HEK293T (cell line): ENCODE results near the gene THAP6.

Source experiments
- CTCF ChIA-PET: fragments of 350-600 bp; formaldehyde crosslinking; extraction: SDS; loops from one replicate; lab custom pipeline; 2021; ENCODE audit warnings: antibody characterized with exemption, inconsistent platforms; lab: Yijun Ruan, JAX
- POLR2A ChIA-PET: fragments of 350-600 bp; formaldehyde crosslinking; extraction: SDS; loops from one replicate; lab custom pipeline; 2020; ENCODE audit warnings: antibody characterized with exemption, inconsistent platforms; lab: Yijun Ruan, JAX
- DNase-seq: peaks from one replicate; pipeline ENCODE4 v3.0.0; 2012; ENCODE audit warnings: mixed read lengths; ENCODE audit errors: extremely low spot score
- ARNT ChIP-seq: fragments of 450-650 bp; IDR thresholded peaks from 2 replicates; pipeline ENCODE4 v1.6.1; 2017; ENCODE audit warnings: mild to moderate bottlenecking
- CTBP1 ChIP-seq: fragments of 450-650 bp; IDR thresholded peaks from 2 replicates; pipeline ENCODE4 v1.6.1; 2016; ENCODE audit warnings: borderline replicate concordance
- ELF4 ChIP-seq: fragments of 450-650 bp; IDR thresholded peaks from 2 replicates; pipeline ENCODE4 v1.6.1; 2017; ENCODE audit warnings: antibody characterized with exemption
- FOXA1 ChIP-seq: fragments of 450-650 bp; IDR thresholded peaks from 2 replicates; pipeline ENCODE4 v1.6.1; 2016; ENCODE audit warnings: mild to moderate bottlenecking
- FOXK2 ChIP-seq: fragments of 450-650 bp; IDR thresholded peaks from 2 replicates; pipeline ENCODE4 v1.6.1; 2016; ENCODE audit warnings: mild to moderate bottlenecking
- FOXM1 ChIP-seq: fragments of 450-650 bp; IDR thresholded peaks from 2 replicates; pipeline ENCODE4 v1.6.1; 2017; ENCODE audit warnings: mild to moderate bottlenecking, borderline replicate concordance
- LEF1 ChIP-seq: fragments of 450-650 bp; IDR thresholded peaks from 2 replicates; pipeline ENCODE4 v1.6.1; 2017; ENCODE audit warnings: mild to moderate bottlenecking, borderline replicate concordance
- NFRKB ChIP-seq: fragments of 450-650 bp; IDR thresholded peaks from 2 replicates; pipeline ENCODE4 v1.6.1; 2016; ENCODE audit warnings: mild to moderate bottlenecking, moderate library complexity
- SP1 ChIP-seq: fragments of 450-650 bp; IDR thresholded peaks from 2 replicates; pipeline ENCODE4 v1.6.1; 2017
- SUZ12 ChIP-seq: fragments of 450-650 bp; IDR thresholded peaks from 2 replicates; pipeline ENCODE4 v1.6.1; 2016; ENCODE audit warnings: mild to moderate bottlenecking
- ZNF384 ChIP-seq: fragments of 450-650 bp; IDR thresholded peaks from 2 replicates; pipeline ENCODE4 v1.6.1; 2016

THAP6 gene

DNA sequence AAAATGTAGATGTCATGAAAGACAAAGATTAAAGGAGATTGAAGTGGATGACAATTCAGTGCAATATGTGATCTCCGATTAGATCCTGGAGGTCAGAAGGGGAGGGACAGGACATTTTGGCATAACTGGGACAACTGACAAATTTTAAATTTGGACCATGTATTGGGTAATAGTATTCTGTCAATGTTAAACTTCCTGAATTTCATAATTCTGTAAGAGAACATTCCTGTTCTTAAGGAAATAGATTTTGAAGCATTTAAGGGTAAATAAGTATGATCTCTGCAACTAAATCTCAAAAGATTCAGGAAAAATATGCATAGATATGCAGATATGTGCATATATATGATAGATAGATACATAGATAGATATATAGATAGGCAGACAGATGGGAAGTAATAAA, 52.6 kb downstream of the THAP6 start:
- POLR2A ChIA-PET: no interaction called here
- DNase-seq: no peak
- CTCF ChIA-PET: interaction anchor here (1.2 kb wide), 1 partner anchor 11 kb away, joined by 3 read pairs; no protein-coding TSS in a partner anchor
- no peak for TF ChIP-seq ARNT
- TF ChIP-seq FOXM1: no peak
- TF ChIP-seq FOXA1: no peak
- TF ChIP-seq LEF1: no peak
- no peak for TF ChIP-seq FOXK2
- TF ChIP-seq NFRKB: no peak

DNA sequence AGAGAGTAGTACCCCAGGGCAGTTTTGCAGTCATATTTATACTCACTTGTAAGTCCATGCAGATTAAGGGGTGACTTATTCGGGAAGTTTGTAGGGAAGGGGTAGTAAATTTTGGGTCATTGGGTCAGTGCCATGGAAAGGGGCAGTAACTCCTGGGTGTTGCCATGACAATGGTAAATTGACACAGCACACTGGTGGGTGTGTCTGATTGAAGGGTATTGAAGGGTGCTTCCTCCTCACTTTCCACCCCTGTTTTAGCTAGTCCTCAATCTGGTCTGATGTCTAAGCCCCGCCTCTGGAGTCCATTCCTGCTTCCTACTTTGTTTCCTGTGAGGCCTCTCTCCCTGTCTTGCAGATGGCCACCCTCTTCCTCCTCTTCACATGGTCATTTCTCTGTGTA, 53.5 kb downstream of the THAP6 start:
- TF ChIP-seq NFRKB (no peak), ZNF384 (no peak), SUZ12 (no peak), LEF1 (no peak), SP1 (no peak), ELF4 (no peak), CTBP1 (no peak)
- ChIA-PET POLR2A (no interaction called here), CTCF (interaction anchor here (1.2 kb wide), 1 partner anchor 11 kb away, joined by 3 read pairs; no protein-coding TSS in a partner anchor)
- no peak for DNase-seq
